ENCODE results near the gene EXOSC1. TPM values are rescaled to one million over a fixed set of nuclear protein-coding genes. Genes with fewer than 3 reads are reported as not detected.

The EXOSC1 gene
- 56.7 TPM for polyA plus RNA-seq (2013, experiment 1 of 2)
- 57.9 TPM for polyA plus RNA-seq (2013, experiment 2 of 2)

GRCh38 chr10:97445722-97446639, at the start of gene EXOSC1, which contains the start of gene ZDHHC16:
EXOSC1 (minus strand) TSS chr10:97446006; CDS start chr10:97445985, 21 bp downstream.
ZDHHC16 (plus strand) TSS chr10:97446175; CDS start chr10:97451676, 5,501 bp downstream.
- under 1% methylated on average over 66 of the region's 66 CpGs for WGBS
- H3K9ac ChIP-seq (ENCODE audit: low read depth, low read length): peak within 1 kb of the TSS; percentile 88
- H3K27me3 ChIP-seq (ENCODE audit: insufficient read depth, low read length): no peaks in the 10 kb centered on the region
- peak within 1 kb of the TSS; percentile 96 for H3K4me3 ChIP-seq (ENCODE audit: low read length)
- H3K4me1 ChIP-seq (ENCODE audit: insufficient read depth, low read length): peaks cover 5% of the 10 kb centered on the region
- H3K27ac ChIP-seq (ENCODE audit: low read depth, low read length): peak within 1 kb of the TSS; percentile 70
- H3K36me3 ChIP-seq (ENCODE audit: insufficient read depth, low read length): peaks cover 29% of the 10 kb centered on the region
- H3K9me3 ChIP-seq (ENCODE audit: insufficient read depth, low read depth, low read length): no peaks in the 10 kb centered on the region

- Histone ChIP-seq H3K27me3 (ENCODE audit: insufficient read depth, low read length) (peaks cover 10% of the 10 kb centered on the region), H3K4me1 (ENCODE audit: insufficient read depth, low read length) (peaks cover 37% of the 10 kb centered on the region), H3K9ac (ENCODE audit: low read depth, low read length) (no peak overlapping the region), H3K36me3 (ENCODE audit: insufficient read depth, low read length) (0 out of 2 replicates have a peak, but pooled peaks cover 2% of the 10 kb centered on the region), H3K27ac (ENCODE audit: low read depth, low read length) (no peak overlapping the region), H3K4me3 (ENCODE audit: low read length) (peak overlapping the region; percentile 15; the same call in 1 of the 2 replicates), H3K9me3 (ENCODE audit: insufficient read depth, low read depth, low read length) (no peaks in the 10 kb centered on the region)
- WGBS: 27% methylated on average over 7 of the region's 7 CpGs
These were observed 49.2 kb upstream of the EXOSC1 start for GRCh38 chr10:97494863-97495506.

- Histone ChIP-seq H3K27me3 (ENCODE audit: insufficient read depth, low read length) (peaks cover 2% of the 10 kb centered on the region; the same call in 1 of the 2 replicates), H3K4me3 (ENCODE audit: low read length) (no peak overlapping the region), H3K36me3 (ENCODE audit: insufficient read depth, low read length) (0 out of 2 replicates have a peak, but pooled peaks cover 2% of the 10 kb centered on the region), H3K9me3 (ENCODE audit: insufficient read depth, low read depth, low read length) (no peaks in the 10 kb centered on the region), H3K27ac (ENCODE audit: low read depth, low read length) (no peak overlapping the region), H3K4me1 (ENCODE audit: insufficient read depth, low read length) (peaks cover 35% of the 10 kb centered on the region), H3K9ac (ENCODE audit: low read depth, low read length) (no peak overlapping the region)
- 44% methylated on average over 1 of the region's 2 CpGs for WGBS
These were observed 48.3 kb upstream of the EXOSC1 start for GRCh38 chr10:97494151-97494550.

GRCh38 chr10:97490592-97490991, 44.8 kb upstream of the EXOSC1 start:
- Histone ChIP-seq H3K9ac (ENCODE audit: low read depth, low read length) (no peak overlapping the region), H3K36me3 (ENCODE audit: insufficient read depth, low read length) (peaks cover 17% of the 10 kb centered on the region; the same call in 1 of the 2 replicates), H3K4me1 (ENCODE audit: insufficient read depth, low read length) (peaks cover 18% of the 10 kb centered on the region)

DNA sequence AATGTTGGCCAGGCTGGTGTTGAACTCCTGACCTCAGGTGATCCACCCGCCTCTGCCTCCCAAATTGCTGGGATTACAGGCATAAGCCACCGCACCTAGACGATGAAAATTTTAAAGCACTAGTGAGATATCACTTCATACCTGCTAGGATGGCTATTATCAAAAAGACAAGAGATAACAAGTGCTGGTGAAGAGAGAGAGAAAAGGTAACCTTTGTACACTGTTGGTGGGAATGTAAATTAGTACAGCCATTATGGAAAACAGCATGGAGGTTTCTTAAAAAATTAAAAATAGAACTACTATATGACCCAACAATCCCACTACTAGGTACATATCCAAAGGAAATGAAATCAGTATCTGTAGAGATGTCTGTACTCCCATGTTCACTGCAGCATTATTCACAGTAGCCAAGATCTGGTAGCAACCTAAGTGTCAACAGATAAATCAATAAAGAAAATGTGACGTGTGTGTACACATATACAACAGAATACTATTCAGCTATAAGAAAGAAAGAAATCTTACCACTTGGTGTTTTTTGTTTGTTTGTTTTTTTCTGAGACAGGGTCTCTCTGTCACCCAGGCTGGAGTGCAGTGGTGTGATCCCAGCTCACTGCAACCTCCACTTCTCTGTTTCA, 40.0 kb upstream of the EXOSC1 start:
- H3K4me1 ChIP-seq (ENCODE audit: insufficient read depth, low read length): peaks cover 9% of the 10 kb centered on the region
- no peaks in the 10 kb centered on the region for H3K27me3 ChIP-seq (ENCODE audit: insufficient read depth, low read length)
- H3K27ac ChIP-seq (ENCODE audit: low read depth, low read length): no peak overlapping the region
- 98% methylated on average over 4 of the region's 4 CpGs for WGBS
- H3K4me3 ChIP-seq (ENCODE audit: low read length): no peak overlapping the region
- H3K9ac ChIP-seq (ENCODE audit: low read depth, low read length): no peak overlapping the region
- peaks cover 34% of the 10 kb centered on the region for H3K36me3 ChIP-seq (ENCODE audit: insufficient read depth, low read length)
- no peaks in the 10 kb centered on the region for H3K9me3 ChIP-seq (ENCODE audit: insufficient read depth, low read depth, low read length)

More at GRCh38 chr10:97490592-97490991, 44.8 kb upstream of the EXOSC1 start:
- 93% methylated on average over 2 of the region's 2 CpGs for WGBS
- H3K27ac ChIP-seq (ENCODE audit: low read depth, low read length): no peak overlapping the region
- H3K27me3 ChIP-seq (ENCODE audit: insufficient read depth, low read length): no peaks in the 10 kb centered on the region
- no peak overlapping the region for H3K4me3 ChIP-seq (ENCODE audit: low read length)
- no peaks in the 10 kb centered on the region for H3K9me3 ChIP-seq (ENCODE audit: insufficient read depth, low read depth, low read length)

DNA sequence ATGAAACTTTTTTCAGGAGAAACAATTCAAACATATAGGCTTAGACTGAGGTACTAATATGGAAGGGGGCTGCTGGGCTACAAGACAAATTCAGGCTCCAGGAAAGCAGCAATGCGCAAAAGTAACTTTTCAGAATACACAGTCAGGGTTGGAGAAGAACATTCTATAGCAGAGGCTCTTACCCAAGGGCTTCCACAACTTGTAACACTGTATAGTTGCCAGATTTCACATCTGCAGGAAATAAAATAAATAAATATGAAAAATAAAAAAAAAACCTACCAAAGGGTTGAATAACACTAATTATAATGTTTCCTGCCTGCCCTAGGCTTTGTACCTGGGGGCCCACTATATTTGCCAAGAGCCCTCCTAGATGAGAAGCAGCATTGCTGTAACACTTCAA, 38.1 kb upstream of the EXOSC1 start:
- H3K4me3 ChIP-seq (ENCODE audit: low read length): no peak overlapping the region
- WGBS: 100% methylated on average over 1 of the region's 1 CpG
- peaks cover 43% of the 10 kb centered on the region for H3K36me3 ChIP-seq (ENCODE audit: insufficient read depth, low read length)
- H3K9ac ChIP-seq (ENCODE audit: low read depth, low read length): no peak overlapping the region
- H3K4me1 ChIP-seq (ENCODE audit: insufficient read depth, low read length): peaks cover 22% of the 10 kb centered on the region
- H3K9me3 ChIP-seq (ENCODE audit: insufficient read depth, low read depth, low read length): no peaks in the 10 kb centered on the region
- no peak overlapping the region for H3K27ac ChIP-seq (ENCODE audit: low read depth, low read length)
- no peaks in the 10 kb centered on the region for H3K27me3 ChIP-seq (ENCODE audit: insufficient read depth, low read length)

DNA sequence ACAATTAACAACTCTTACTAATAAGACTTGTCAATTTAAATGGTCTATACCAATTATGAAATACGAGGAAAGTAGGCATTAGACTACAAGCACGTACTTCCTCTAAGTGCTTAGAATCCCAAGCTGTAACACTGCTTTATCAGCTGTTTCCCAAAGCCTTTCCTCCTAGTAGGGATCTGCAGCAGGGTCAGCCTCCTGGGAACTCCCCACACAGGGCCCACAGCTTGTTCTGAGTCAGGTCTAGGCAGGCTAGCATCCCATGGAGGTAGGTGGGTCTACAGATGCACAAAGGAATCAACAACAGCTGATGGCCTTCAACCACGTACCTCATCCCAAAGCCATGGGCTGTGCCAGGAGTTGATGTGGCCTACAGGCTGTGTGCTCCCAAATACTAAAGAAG, 37.7 kb upstream of the EXOSC1 start:
- Histone ChIP-seq H3K27ac (ENCODE audit: low read depth, low read length) (no peak overlapping the region), H3K9ac (ENCODE audit: low read depth, low read length) (no peak overlapping the region), H3K9me3 (ENCODE audit: insufficient read depth, low read depth, low read length) (no peaks in the 10 kb centered on the region), H3K4me1 (ENCODE audit: insufficient read depth, low read length) (peaks cover 22% of the 10 kb centered on the region), H3K4me3 (ENCODE audit: low read length) (no peak overlapping the region), H3K36me3 (ENCODE audit: insufficient read depth, low read length) (peaks cover 47% of the 10 kb centered on the region), H3K27me3 (ENCODE audit: insufficient read depth, low read length) (no peaks in the 10 kb centered on the region)
- WGBS: 93% methylated on average over 3 of the region's 3 CpGs

GRCh38 chr10:97482381-97482780, 36.6 kb upstream of the EXOSC1 start:
- Histone ChIP-seq H3K4me1 (ENCODE audit: insufficient read depth, low read length) (peaks cover 22% of the 10 kb centered on the region), H3K9ac (ENCODE audit: low read depth, low read length) (no peak overlapping the region), H3K9me3 (ENCODE audit: insufficient read depth, low read depth, low read length) (no peaks in the 10 kb centered on the region), H3K36me3 (ENCODE audit: insufficient read depth, low read length) (peaks cover 53% of the 10 kb centered on the region), H3K4me3 (ENCODE audit: low read length) (no peak overlapping the region), H3K27me3 (ENCODE audit: insufficient read depth, low read length) (no peaks in the 10 kb centered on the region), H3K27ac (ENCODE audit: low read depth, low read length) (no peak overlapping the region)
- WGBS: 94% methylated on average over 1 of the region's 1 CpG

DNA sequence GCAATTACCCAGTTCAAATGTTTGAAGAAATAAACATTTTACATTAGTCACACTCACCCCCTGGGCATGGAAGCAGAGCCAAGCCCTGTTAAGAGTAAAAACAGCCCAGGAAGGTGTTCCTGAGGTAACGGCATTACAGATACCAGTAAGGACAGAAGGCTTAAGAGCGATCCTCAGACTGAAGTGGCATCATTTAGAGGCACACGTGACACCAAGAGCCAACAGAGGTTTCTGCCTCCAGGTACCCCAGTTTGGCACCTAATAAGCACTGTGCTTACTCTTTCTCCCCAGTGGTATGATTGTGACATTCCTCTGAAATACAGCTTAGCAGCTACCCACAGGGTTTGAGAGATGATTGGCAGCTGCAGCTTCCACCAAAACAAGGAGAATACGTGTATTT, 35.3 kb upstream of the EXOSC1 start:
- Histone ChIP-seq H3K9ac (ENCODE audit: low read depth, low read length) (peak overlapping the region; percentile 45; the same call in 1 of the 2 replicates), H3K4me1 (ENCODE audit: insufficient read depth, low read length) (peaks cover 22% of the 10 kb centered on the region), H3K27me3 (ENCODE audit: insufficient read depth, low read length) (no peaks in the 10 kb centered on the region), H3K27ac (ENCODE audit: low read depth, low read length) (peak overlapping the region; percentile 85), H3K4me3 (ENCODE audit: low read length) (no peak overlapping the region), H3K9me3 (ENCODE audit: insufficient read depth, low read depth, low read length) (no peaks in the 10 kb centered on the region), H3K36me3 (ENCODE audit: insufficient read depth, low read length) (peaks cover 62% of the 10 kb centered on the region)
- WGBS: 97% methylated on average over 4 of the region's 4 CpGs

- WGBS: 8% methylated on average over 9 of the region's 9 CpGs
- Histone ChIP-seq H3K27ac (ENCODE audit: low read depth, low read length) (peak overlapping the region; percentile 85), H3K9ac (ENCODE audit: low read depth, low read length) (peak overlapping the region; percentile 36; the same call in 1 of the 2 replicates), H3K9me3 (ENCODE audit: insufficient read depth, low read depth, low read length) (no peaks in the 10 kb centered on the region), H3K36me3 (ENCODE audit: insufficient read depth, low read length) (peaks cover 67% of the 10 kb centered on the region), H3K4me3 (ENCODE audit: low read length) (no peak overlapping the region), H3K4me1 (ENCODE audit: insufficient read depth, low read length) (peaks cover 22% of the 10 kb centered on the region), H3K27me3 (ENCODE audit: insufficient read depth, low read length) (no peaks in the 10 kb centered on the region)
These were observed 34.1 kb upstream of the EXOSC1 start for GRCh38 chr10:97479939-97480338.
